ENCODE data around the gene KRTAP29-1.
"Not testable (repeated sequence)": the region's sequence is repeated elsewhere in the genome, so short reads cannot be mapped to it uniquely, and the experiment has no call there.

KRTAP29-1 gene, protein sequence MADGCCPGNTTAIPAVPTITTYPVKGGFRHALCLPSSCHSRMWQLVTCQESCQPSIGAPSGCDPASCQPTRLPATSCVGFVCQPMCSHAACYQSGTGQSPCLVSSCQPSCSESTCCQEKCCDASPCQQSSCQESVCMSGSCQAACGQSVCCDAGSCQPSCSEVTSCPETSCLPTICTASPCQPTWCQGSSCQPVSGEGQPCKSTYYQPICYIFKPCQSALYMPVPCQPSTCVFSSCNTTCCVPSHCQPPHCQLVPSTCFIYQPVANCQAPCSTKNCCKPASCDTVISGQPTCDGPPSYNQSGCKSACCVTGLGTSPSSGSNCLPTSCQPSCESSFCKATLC

DNA sequence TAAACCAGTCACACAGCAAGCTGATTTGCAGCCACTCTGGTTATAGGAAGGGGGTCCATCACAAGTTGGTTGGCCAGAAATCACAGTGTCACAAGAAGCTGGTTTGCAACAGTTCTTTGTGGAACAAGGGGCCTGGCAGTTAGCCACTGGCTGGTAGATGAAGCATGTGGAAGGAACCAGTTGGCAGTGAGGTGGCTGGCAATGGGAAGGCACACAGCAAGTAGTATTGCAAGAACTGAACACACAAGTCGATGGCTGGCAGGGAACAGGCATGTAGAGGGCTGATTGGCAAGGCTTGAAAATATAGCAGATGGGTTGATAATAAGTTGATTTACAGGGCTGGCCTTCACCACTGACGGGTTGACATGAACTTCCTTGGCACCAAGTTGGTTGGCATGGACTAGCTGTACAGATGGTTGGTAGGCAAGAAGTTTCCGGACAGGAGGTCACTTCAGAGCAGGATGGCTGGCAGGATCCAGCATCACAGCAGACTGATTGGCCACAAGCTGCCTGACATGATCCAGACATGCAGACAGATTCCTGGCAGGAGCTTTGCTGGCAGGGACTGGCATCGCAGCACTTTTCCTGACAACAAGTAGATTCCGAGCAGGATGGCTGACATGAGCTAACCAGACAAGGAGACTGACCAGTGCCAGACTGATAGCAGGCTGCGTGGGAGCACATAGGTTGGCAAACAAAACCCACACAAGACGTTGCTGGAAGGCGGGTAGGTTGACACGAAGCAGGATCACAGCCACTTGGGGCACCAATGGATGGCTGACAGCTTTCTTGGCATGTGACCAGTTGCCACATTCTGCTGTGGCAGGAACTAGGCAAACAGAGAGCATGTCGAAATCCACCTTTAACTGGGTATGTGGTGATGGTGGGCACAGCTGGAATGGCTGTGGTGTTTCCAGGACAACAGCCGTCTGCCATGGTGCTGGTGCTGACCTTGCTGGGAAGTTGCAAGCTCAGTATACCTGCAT lies at the start of gene KRTAP29-1:
KRTAP29-1 (minus strand) TSS at position 936 of the 986 bp plus-strand sequence; CDS start at position 936, 0 bp downstream.
- DNase-seq (ENCODE audit: low read depth in 2 of 2) = no peak

DNA sequence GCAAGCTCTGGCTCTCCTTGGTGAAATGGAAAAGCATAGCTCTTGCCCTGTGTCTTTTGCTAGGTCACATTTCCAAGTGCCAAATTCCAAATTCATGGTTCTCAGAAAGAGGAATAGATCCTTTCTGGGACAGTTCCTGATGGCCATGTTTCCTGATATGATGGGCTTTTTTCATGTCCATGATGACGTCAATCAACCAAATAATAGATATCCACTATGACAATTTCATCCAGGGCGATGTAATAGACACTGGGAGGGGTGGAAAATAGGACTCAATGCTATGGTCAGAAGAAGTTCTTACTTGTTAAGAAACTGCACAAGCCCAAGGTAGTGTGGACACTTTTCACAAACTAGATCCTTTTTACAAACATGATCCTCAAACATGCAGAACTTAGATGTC lies 48.5 kb upstream of the KRTAP29-1 start:
- DNase-seq (ENCODE audit: low read depth in 2 of 2) = no peak

DNA sequence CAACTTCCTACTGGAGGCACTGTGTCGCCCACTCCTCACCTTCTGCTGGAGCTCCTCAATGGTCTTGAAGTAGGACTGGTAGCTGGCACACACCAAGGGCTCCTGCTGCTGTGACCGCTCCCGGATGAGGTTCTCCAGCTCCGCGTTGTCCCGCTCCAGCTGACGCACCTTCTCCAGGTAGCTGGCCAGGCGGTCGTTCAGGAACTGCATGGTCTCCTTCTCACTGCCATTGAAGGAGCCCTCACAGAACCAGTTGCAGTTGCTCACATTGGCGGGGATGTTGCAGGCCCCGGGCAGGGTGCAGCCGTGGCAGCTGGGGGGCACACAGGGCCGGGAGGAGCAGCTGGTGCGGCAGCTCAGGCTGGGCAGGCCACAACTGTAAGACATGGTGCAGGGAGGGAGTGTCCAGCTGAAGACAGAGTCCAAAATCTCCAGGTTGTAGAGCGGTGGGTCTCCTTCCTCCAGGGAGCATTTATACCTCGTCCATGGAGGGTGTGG lies 47.8 kb upstream of the KRTAP29-1 start, which contains the start of gene KRT33A:
KRT33A (minus strand) TSS at position 448 of the 498 bp plus-strand sequence; CDS start at position 387, 61 bp downstream.
- DNase-seq (ENCODE audit: low read depth in 2 of 2) = not testable (repeated sequence)

DNA sequence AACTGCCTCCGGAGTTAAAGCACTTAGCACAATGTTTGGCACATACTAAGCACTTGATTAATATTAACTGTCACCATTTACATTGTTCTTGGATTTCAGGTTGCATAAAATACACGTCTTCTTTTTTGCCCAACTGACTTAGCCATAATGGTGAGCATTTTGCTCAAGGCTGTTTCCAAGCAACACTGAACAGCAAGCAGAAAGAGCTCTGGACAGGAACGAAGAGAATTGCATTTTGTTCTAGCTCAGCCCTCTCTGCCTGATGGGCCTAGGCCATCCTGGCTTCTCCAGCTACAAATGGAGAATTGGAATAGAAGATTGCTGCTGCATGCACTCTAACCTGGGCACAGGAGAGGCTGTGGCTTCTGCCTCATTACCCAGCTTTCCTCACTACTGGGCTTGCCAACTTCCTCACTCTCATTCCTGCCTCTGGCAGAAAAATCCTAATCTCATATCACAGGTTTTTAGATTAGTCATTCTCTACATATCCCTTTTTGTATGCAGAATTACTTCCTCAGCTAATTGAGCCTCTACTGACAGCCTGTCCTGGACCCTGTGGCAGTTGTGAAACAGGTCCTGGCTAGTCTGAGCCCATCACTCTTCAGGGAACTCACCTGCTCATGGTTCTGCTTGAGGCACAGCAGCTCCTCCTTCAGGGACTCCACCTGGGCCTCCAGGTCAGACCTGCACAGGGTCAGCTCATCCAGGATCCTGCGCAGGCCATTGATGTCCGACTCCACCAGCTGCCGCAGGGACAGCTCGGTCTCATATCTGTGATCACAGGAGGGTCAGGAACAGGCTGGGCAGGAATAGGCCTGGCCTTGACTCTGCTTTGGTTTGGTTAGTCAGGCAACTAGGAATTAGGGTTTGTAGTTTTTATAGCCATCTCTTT lies 45.5 kb upstream of the KRTAP29-1 start:
- DNase-seq (ENCODE audit: low read depth in 2 of 2) = no peak

DNA sequence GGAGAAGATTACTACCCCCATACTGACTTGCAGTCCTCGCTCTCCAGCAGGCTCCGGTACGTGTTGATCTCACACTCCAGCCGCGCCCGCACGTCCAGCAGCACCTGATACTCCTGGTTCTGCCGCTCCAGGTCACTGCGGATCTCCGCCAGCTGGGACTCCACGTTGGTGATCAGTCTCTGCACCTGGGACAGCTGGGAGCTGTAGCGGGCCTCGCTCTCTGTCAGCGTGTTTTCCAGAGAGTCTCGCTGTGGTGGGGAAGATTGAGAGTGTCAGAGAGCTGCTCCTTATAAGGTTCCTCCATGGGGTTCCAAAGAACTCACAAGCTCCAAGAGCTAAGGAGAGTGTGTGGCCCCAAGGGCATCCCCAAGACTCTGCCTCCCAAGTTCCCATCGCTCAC lies 43.8 kb upstream of the KRTAP29-1 start:
- not testable (repeated sequence) for DNase-seq (ENCODE audit: low read depth in 2 of 2)

- DNase-seq (ENCODE audit: low read depth in 2 of 2) = no peak
These were observed 43.3 kb upstream of the KRTAP29-1 start for GRCh38 chr17:41345992-41346391.

DNA sequence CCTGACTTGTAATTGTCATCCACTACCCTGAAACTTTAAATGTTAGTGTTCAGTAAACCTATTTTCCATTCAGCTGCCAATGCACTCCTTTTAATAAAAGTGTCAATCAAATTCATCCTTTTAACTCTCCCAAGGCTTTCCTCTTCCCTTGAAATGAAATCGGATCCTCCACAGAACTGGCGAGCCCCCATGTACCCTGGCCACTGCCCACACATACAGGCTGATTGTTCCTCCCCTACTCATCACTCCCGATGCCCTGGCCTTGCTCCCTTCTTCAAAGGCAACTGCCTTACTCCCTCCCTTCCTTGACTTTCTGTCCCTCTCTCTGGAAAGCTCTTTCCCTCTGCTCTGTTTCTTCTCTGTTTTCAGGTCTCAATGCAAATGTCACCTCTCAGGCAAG lies 40.4 kb upstream of the KRTAP29-1 start:
- DNase-seq (ENCODE audit: low read depth in 2 of 2) = no peak

DNA sequence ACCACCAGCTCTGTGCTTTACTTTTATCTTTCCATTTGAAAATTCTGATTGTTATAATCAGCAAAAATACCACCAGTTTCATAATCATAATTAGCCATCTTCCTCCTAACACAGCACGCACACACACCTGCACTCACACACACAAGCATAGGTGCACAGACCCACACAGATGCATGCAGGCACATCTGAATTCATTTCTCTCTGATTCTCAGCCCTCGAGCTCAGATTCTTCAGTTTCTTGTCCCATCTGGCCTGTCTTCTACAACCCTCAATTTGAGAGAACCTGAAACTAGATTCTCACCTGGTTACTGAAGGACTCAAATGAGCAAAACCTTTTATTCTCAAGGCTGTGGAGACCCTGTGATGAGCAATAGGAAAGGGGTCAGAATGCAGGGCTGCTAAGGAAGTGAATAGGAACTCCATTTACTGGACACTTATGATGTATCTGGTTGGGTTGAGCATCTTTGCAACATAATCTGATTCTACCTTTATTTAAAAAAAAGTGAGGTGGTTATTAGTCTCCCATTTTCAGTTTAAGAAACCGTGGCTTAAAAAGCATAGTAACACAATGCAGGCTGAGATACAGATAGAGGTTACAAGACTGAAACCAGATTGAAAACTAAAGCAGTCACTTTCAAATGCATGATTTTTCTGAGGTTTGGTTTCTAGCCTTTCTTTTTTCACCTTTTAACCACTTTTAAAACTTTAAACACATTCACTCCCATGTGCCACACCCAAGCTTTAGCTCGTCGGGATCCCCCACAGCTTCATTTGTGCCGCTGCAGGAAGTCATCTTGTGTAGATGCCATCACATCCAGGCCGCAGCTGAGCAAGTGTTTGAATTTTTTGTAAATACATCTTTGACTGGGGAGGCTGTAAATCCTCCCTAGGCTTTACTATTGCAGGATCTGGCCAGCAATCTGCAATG lies 38.5 kb upstream of the KRTAP29-1 start:
- peak in 1 of 2 donors; percentile 23 for DNase-seq (ENCODE audit: low read depth in 2 of 2)

- DNase-seq (ENCODE audit: low read depth in 2 of 2) = no peak
These were observed 37.8 kb upstream of the KRTAP29-1 start for GRCh38 chr17:41340494-41340893.

GRCh38 chr17:41339571-41340172 lies 37.0 kb upstream of the KRTAP29-1 start:
- no peak for DNase-seq (ENCODE audit: low read depth in 2 of 2)

DNA sequence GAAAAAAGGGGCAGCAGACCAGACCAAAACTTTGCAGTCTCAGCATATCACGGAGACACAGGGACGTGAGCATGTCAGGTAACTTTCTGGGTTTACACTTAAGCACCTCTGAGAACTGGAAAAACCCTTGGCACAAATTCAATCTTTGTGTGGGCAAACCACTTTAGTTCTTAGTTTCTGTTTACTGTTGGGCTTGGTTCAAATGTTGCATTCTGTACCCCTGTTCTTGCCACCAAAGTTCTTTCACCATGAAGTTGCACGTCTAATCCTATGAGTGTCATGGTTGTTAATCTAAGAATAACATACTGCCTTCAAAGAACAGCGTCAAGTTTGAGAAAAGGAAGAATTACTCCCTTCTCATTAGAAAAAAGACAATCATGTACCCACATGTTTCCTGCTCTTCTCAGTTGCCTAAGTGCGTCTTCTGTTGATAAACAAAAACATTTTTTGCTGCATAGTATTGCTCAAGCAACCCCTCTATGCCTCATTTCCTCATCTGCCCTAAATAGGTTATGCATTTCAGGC lies 36.4 kb upstream of the KRTAP29-1 start:
- no peak for DNase-seq (ENCODE audit: low read depth in 2 of 2)

GRCh38 chr17:41335747-41336146 lies 33.1 kb upstream of the KRTAP29-1 start:
- DNase-seq (ENCODE audit: low read depth in 2 of 2) = no peak

- no peak for DNase-seq (ENCODE audit: low read depth in 2 of 2)
These were observed 32.0 kb upstream of the KRTAP29-1 start for GRCh38 chr17:41334385-41335305.

DNA sequence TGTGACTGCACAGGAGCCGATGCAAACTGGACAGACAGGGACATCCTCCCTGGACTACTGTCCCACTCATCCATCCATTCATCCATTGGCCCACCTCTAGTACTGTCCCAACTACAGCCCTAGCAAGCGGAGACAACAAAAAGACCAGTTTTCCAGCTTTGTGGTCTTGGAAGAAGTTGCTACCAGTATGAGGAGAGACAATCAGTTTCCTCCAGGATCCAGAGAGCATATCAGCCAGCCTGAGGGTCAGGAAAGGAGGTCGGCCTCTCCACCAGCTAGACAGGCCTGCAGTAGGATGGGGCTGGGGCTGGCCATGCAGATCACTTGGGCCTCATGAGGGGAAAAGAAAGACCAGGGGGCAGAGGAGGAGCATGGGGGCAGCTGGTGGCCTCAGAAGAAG lies 31.2 kb upstream of the KRTAP29-1 start:
- no peak for DNase-seq (ENCODE audit: low read depth in 2 of 2)

DNA sequence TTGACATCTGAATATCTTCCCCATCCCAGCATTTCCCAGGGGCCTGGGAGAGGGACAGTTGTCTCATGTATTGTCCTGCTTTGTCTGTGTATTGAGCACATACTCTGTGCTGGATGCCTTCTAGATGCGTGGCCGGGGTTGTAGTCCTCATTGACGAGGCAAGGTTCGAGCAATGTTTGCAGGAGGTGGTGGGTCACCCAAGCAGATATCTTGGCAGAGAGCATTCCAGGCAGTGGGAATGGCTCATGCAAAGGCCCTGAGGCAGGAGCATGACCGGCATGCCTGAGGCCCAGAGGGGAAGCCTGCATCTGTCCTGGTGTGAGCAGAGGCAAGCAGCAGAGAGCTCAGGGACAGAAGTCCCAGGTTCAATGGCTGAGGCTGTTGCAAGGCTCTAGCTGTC lies 30.4 kb upstream of the KRTAP29-1 start:
- no peak for DNase-seq (ENCODE audit: low read depth in 2 of 2)

DNA sequence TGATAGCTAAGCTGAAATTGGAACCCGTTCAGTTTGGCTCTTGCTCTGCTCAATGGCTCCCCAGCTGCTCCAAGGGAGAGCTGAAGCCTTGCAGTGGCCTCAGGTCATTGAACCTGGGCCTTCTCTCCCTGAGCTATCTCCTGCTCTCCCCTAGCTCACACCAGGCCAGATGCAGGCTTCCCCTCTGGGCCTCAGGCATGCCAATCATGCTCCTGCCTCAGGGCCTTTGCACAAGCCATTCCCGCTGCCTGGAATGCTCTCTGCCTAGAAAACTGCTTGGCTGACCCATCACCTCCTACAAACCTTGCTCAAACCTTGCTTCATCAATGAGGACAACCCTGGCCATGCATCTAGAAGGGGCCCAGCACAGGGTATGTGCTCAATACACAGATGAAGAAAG lies 29.6 kb upstream of the KRTAP29-1 start:
- DNase-seq (ENCODE audit: low read depth in 2 of 2) = no peak

GRCh38 chr17:41331606-41332005 lies 29.0 kb upstream of the KRTAP29-1 start:
- no peak for DNase-seq (ENCODE audit: low read depth in 2 of 2)

- no peak for DNase-seq (ENCODE audit: low read depth in 2 of 2)
These were observed 26.8 kb upstream of the KRTAP29-1 start for GRCh38 chr17:41329279-41329948.
